ENCODE data around the gene CGB5.
"Not testable (repeated sequence)": the region's sequence is repeated elsewhere in the genome, so short reads cannot be mapped to it uniquely, and the experiment has no call there.

The CGB5 gene

DNA sequence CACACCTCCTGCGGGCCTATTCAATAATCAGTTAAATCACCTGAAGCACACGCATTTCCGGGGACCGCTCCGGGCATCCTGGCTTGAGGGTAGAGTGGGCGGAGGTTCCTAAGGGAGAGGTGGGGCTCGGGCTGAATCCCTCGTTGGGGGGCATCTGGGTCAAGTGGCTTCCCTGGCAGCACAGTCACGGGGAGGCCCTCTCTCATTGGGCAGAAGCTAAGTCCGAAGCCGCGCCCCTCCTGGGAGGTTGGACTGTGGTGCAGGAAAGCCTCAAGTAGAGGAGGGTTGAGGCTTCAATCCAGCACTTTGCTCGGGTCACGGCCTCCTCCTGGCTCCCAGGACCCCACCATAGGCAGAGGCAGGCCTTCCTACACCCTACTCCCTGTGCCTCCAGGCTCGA lies at the start of gene CGB5:
Gene CGB5 (plus strand): TSS at position 301 of the 400 bp plus-strand sequence. CDS start 362 bp downstream, outside the sequence.
- not testable (repeated sequence) for H3K4me3 ChIP-seq (ENCODE audit: low read length); H2AFZ ChIP-seq (ENCODE audit: low read depth, low read length); H3K4me1 ChIP-seq (ENCODE audit: insufficient read depth, low read length); H3K9me3 ChIP-seq (ENCODE audit: low read length); H3K27me3 ChIP-seq (ENCODE audit: insufficient read depth, low read length); H3K36me3 ChIP-seq (ENCODE audit: insufficient read depth, low read length)

DNA sequence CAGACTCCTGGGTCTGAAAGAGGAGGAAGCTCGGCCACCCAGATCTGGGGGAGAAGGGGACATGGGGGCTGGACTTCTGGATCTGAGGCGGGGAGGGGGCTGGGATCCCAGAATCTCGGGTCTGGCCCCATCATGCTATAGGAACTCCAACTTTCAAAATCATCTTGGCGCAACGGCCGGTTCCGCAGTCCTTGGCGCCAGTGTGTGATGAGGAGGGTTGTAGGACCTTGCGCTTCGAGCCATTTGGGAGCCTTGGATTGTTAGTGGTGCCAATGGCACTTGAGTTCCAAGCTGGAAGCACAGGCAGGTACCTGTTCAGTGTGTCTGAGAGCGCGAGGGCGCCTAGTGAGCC lies 49.6 kb upstream of the CGB5 start:
- Histone ChIP-seq H3K4me1 (ENCODE audit: insufficient read depth, low read length) (peaks cover 17% of the 10 kb centered on the region), H2AFZ (ENCODE audit: low read depth, low read length) (no peak overlapping the region), H3K4me3 (ENCODE audit: low read length) (peak overlapping the region; percentile 74), H3K27me3 (ENCODE audit: insufficient read depth, low read length) (no peaks in the 10 kb centered on the region), H3K36me3 (ENCODE audit: insufficient read depth, low read length) (no peaks in the 10 kb centered on the region), H3K9me3 (ENCODE audit: low read length) (no peaks in the 10 kb centered on the region)

DNA sequence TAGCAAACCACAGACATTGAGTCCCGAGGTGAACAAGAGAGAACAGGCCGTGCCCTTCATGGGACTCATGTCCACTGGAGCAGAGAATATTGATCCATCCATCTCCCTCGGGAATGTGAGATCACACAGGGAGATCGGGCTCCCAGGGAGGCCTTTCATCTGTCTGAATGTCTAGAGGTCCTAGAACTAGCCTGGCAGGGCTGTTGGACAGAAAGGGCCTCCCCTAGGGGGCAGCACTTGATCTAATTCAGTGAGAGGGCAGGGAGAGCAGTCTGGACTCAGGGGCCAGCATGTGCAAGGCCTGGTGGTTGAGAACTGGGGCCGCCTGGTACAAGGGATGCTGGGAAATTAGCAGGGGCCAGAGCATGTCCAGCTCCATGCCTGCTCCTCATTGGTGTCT lies 45.7 kb upstream of the CGB5 start:
- Histone ChIP-seq H3K27me3 (ENCODE audit: insufficient read depth, low read length) (no peaks in the 10 kb centered on the region), H3K4me1 (ENCODE audit: insufficient read depth, low read length) (peaks cover 10% of the 10 kb centered on the region), H3K4me3 (ENCODE audit: low read length) (no peak overlapping the region), H3K36me3 (ENCODE audit: insufficient read depth, low read length) (peaks cover 5% of the 10 kb centered on the region), H2AFZ (ENCODE audit: low read depth, low read length) (no peak overlapping the region), H3K9me3 (ENCODE audit: low read length) (no peaks in the 10 kb centered on the region)

DNA sequence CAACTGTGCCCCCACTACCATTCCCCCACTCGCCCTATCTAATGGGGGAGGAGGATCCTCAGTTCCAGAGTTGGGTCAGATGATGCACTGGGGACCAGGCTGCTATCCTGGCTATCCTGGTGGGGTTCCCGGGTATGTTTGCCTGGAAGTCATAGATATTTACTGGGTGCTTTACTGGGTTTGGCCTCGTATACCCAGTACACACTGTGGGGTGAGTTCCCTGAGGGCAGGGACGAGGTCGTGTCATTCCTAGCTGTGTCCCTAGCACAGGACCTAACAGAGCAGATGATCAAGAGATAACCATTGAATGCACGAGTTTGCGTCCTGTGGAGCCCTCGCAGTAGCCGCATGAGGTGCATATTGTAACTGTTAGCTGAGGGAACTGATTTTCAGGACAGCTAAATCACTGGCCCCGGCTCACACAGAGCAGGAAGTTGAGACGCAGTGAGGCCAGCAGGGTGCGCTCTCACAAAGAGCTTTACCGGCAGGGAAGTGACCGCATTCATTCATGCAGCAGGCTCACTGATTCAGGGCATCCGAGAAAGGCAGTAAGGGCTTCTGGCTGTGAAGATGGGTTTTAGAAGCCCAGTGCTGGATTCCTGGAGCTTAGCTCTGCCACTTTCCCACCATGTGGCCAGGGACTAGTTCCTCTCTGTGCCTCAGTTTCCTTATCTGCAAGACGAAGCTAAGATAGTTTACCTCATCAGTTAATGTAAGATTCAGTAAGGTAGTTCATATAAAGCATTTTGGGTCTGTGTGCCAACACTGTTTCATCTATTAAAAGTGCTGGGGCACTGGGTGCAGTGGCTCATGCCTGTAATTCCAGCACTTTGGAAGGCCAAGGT lies 43.9 kb upstream of the CGB5 start:
- H3K36me3 ChIP-seq (ENCODE audit: insufficient read depth, low read length), result peaks cover 20% of the 10 kb centered on the region
- H2AFZ ChIP-seq (ENCODE audit: low read depth, low read length), result no peak overlapping the region
- peaks cover 4% of the 10 kb centered on the region for H3K4me1 ChIP-seq (ENCODE audit: insufficient read depth, low read length)
- no peaks in the 10 kb centered on the region for H3K27me3 ChIP-seq (ENCODE audit: insufficient read depth, low read length)
- H3K4me3 ChIP-seq (ENCODE audit: low read length), result no peak overlapping the region
- no peaks in the 10 kb centered on the region for H3K9me3 ChIP-seq (ENCODE audit: low read length)

DNA sequence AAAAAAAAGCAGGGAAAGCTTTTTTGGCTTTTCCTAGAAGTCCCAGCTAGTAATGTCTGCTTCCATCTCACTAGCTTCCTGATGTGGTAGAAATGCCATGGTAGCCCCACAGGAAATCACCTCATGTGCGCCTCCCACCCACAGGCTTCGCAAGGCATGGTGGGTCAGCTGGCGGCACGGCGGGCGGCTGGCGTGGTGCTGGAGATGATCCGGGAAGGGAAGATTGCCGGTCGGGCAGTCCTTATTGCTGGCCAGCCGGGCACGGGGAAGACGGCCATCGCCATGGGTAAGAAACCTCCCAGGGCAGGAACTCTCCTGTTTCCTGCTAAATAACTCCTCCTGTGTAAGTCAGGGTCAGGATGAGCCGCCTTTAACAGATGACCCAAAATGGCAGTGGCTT lies 39.5 kb upstream of the CGB5 start:
- H3K36me3 ChIP-seq (ENCODE audit: insufficient read depth, low read length), result peaks cover 44% of the 10 kb centered on the region
- H3K4me3 ChIP-seq (ENCODE audit: low read length), result no peak overlapping the region
- no peak overlapping the region for H2AFZ ChIP-seq (ENCODE audit: low read depth, low read length)

DNA sequence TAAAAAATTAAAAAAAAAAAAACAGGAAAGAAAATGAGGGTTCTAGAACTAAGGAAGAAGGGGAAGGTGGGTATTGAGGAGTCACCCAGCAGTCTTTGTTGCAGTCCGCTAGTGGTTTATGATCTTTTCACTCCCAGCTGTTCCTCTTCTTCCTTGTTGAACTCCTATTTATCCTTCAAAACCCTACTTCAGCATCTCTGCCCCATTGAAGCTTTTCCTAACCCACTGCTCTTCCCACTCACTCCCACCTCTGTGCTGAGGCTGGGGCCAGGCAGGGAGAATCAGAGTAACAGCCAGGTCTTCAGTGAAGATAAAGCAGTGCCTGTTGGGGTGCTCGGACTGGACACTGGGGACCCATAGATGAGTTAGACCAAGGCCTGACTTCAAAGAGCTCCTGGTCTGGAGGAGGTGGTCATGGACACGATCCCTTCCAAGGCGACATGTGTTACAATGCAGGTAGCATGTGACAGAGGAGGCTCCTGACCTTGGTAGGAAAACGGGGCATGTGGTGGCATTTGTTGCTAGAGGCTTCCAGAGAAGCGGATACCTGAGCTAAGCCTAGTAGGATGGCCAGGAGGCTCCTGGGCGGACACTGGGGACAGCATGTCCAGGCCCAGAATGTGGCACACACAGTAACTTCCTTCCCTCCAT lies 38.6 kb upstream of the CGB5 start:
- no peak overlapping the region for H3K4me3 ChIP-seq (ENCODE audit: low read length)
- no peak overlapping the region for H2AFZ ChIP-seq (ENCODE audit: low read depth, low read length)
- no peaks in the 10 kb centered on the region for H3K27me3 ChIP-seq (ENCODE audit: insufficient read depth, low read length)
- H3K36me3 ChIP-seq (ENCODE audit: insufficient read depth, low read length), result peaks cover 51% of the 10 kb centered on the region
- no peaks in the 10 kb centered on the region for H3K4me1 ChIP-seq (ENCODE audit: insufficient read depth, low read length)
- H3K9me3 ChIP-seq (ENCODE audit: low read length), result no peaks in the 10 kb centered on the region

More for the DNA sequence above, 39.5 kb upstream of the CGB5 start:
- Histone ChIP-seq H3K27me3 (ENCODE audit: insufficient read depth, low read length) (no peaks in the 10 kb centered on the region), H3K9me3 (ENCODE audit: low read length) (no peaks in the 10 kb centered on the region), H3K4me1 (ENCODE audit: insufficient read depth, low read length) (no peaks in the 10 kb centered on the region)

DNA sequence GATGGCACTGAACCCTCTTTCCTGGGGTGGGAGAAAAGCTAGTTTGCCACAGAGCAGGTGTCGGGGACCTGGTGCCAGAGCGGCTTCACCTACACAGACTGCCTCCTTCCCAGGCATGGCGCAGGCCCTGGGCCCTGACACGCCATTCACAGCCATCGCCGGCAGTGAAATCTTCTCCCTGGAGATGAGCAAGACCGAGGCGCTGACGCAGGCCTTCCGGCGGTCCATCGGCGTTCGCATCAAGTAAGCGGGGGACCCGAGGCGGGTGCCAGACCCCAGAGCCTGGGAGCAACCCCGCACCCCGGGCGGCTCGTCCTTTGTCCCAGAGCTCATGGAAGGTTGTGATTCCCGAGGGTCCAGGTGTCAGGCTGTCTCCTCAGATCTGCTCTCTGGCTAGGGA lies 36.7 kb upstream of the CGB5 start:
- H2AFZ ChIP-seq (ENCODE audit: low read depth, low read length), result no peak overlapping the region
- H3K4me3 ChIP-seq (ENCODE audit: low read length), result no peak overlapping the region
- H3K4me1 ChIP-seq (ENCODE audit: insufficient read depth, low read length), result no peaks in the 10 kb centered on the region
- H3K9me3 ChIP-seq (ENCODE audit: low read length), result no peaks in the 10 kb centered on the region
- no peaks in the 10 kb centered on the region for H3K27me3 ChIP-seq (ENCODE audit: insufficient read depth, low read length)
- peaks cover 65% of the 10 kb centered on the region for H3K36me3 ChIP-seq (ENCODE audit: insufficient read depth, low read length)

DNA sequence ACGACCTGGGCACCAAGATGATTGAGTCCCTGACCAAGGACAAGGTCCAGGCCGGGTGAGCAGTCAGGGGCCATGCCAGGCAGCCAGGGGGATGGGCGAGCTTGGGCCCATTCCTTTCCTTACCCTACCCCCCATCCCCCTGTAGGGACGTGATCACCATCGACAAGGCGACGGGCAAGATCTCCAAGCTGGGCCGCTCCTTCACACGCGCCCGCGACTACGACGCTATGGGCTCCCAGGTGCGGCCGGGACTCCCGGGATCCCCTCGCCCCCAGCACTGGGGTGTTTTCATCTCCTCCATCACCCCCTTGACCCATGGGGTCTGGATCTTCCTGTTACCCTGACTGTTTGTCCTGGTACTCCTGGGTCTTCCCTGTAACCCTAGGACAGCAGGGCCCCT lies 33.8 kb upstream of the CGB5 start:
- no peak overlapping the region for H2AFZ ChIP-seq (ENCODE audit: low read depth, low read length)
- no peaks in the 10 kb centered on the region for H3K9me3 ChIP-seq (ENCODE audit: low read length)
- H3K4me3 ChIP-seq (ENCODE audit: low read length), result no peak overlapping the region
- H3K36me3 ChIP-seq (ENCODE audit: insufficient read depth, low read length), result peaks cover 67% of the 10 kb centered on the region
- no peaks in the 10 kb centered on the region for H3K4me1 ChIP-seq (ENCODE audit: insufficient read depth, low read length)
- H3K27me3 ChIP-seq (ENCODE audit: insufficient read depth, low read length), result no peaks in the 10 kb centered on the region

DNA sequence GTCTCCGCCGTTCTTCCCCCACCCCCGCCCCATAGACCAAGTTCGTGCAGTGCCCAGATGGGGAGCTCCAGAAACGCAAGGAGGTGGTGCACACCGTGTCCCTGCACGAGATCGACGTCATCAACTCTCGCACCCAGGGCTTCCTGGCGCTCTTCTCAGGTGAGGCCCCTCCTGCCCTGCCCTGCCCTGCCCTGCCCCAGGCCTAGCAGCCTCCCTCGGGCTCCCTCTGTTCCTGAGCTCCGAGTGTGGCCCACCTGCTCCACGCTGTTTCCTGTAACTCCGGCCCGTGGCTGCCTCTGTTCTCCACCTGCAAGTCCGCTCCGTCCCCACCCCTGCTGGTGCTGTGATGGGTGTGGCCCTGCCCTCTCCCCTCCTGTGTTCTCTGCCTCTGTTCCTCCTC lies 33.2 kb upstream of the CGB5 start:
- peaks cover 67% of the 10 kb centered on the region for H3K36me3 ChIP-seq (ENCODE audit: insufficient read depth, low read length)
- no peak overlapping the region for H2AFZ ChIP-seq (ENCODE audit: low read depth, low read length)
- no peaks in the 10 kb centered on the region for H3K9me3 ChIP-seq (ENCODE audit: low read length)
- H3K4me3 ChIP-seq (ENCODE audit: low read length), result no peak overlapping the region
- no peaks in the 10 kb centered on the region for H3K4me1 ChIP-seq (ENCODE audit: insufficient read depth, low read length)
- no peaks in the 10 kb centered on the region for H3K27me3 ChIP-seq (ENCODE audit: insufficient read depth, low read length)

DNA sequence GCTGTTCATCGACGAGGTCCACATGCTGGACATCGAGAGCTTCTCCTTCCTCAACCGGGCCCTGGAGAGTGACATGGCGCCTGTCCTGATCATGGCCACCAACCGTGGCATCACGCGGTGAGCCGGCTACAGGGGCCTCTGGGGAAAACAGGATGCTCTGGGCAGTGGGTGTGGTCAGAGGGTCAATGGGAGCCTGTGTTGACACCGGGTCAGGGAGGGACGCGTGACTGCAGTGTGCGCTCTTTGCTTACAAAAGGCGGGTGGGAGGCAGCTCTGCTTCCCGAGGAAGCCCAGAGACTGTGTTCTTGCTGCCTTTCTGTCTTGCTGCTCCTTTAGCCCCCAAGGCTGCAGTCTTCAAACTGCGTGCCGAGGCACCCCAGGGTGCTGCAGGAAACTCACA lies 32.5 kb upstream of the CGB5 start:
- Histone ChIP-seq H3K36me3 (ENCODE audit: insufficient read depth, low read length) (peaks cover 69% of the 10 kb centered on the region), H3K4me1 (ENCODE audit: insufficient read depth, low read length) (no peaks in the 10 kb centered on the region), H3K27me3 (ENCODE audit: insufficient read depth, low read length) (no peaks in the 10 kb centered on the region), H2AFZ (ENCODE audit: low read depth, low read length) (no peak overlapping the region), H3K9me3 (ENCODE audit: low read length) (peaks cover 5% of the 10 kb centered on the region), H3K4me3 (ENCODE audit: low read length) (no peak overlapping the region)

DNA sequence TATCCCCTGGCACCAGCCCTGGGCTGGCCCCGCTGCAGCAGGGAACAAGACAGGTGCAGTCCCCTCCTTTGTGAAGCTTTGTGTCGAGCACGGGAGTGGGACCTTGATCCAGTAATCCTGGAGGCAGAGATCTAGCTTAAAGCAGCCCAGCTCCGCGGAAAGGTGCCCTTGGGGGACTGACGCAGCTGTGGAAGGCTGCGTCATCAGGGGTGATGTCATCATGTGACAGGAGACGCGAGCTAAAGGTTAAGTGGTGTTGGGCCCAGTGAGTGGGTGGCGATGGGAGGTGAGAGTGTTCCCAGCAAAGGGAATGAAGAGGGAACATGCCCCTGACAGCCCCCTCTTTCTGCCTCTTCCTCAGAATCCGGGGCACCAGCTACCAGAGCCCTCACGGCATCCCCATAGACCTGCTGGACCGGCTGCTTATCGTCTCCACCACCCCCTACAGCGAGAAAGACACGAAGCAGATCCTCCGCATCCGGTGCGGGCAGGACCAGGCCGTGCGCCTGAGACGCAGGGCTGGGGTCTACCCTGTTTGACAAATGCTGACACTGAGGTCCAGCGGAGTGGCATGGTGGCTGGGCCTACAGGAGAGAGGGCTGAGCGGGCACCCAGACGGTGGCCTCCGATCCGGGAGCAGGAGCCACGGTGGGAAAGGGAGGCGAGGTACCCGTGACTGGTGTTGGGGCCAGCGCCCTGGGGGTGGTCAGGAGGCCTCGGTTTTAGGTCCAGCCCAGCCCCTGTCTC lies 29.4 kb upstream of the CGB5 start:
- Histone ChIP-seq H3K4me1 (ENCODE audit: insufficient read depth, low read length) (no peaks in the 10 kb centered on the region), H3K9me3 (ENCODE audit: low read length) (peaks cover 16% of the 10 kb centered on the region), H3K36me3 (ENCODE audit: insufficient read depth, low read length) (peaks cover 65% of the 10 kb centered on the region), H3K4me3 (ENCODE audit: low read length) (no peak overlapping the region), H3K27me3 (ENCODE audit: insufficient read depth, low read length) (no peaks in the 10 kb centered on the region), H2AFZ (ENCODE audit: low read depth, low read length) (no peak overlapping the region)

DNA sequence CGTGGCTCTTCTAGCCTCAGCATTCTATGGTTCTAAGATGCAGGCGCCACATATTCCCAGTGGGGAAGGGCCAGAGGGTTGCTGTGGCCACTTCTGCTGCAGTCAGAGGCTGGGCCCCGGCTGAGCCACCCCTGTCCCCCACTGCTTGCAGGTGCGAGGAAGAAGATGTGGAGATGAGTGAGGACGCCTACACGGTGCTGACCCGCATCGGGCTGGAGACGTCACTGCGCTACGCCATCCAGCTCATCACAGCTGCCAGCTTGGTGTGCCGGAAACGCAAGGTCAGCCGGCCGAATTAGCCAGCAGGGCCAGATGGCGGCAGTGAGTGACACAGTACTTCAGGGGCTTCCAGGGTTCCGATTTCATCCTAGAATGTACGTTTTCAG lies 28.8 kb upstream of the CGB5 start:
- H3K27me3 ChIP-seq (ENCODE audit: insufficient read depth, low read length), result no peaks in the 10 kb centered on the region
- H3K4me3 ChIP-seq (ENCODE audit: low read length), result no peak overlapping the region
- no peak overlapping the region for H2AFZ ChIP-seq (ENCODE audit: low read depth, low read length)
- peaks cover 61% of the 10 kb centered on the region for H3K36me3 ChIP-seq (ENCODE audit: insufficient read depth, low read length)
- peaks cover 16% of the 10 kb centered on the region for H3K9me3 ChIP-seq (ENCODE audit: low read length)
- H3K4me1 ChIP-seq (ENCODE audit: insufficient read depth, low read length), result no peaks in the 10 kb centered on the region

DNA sequence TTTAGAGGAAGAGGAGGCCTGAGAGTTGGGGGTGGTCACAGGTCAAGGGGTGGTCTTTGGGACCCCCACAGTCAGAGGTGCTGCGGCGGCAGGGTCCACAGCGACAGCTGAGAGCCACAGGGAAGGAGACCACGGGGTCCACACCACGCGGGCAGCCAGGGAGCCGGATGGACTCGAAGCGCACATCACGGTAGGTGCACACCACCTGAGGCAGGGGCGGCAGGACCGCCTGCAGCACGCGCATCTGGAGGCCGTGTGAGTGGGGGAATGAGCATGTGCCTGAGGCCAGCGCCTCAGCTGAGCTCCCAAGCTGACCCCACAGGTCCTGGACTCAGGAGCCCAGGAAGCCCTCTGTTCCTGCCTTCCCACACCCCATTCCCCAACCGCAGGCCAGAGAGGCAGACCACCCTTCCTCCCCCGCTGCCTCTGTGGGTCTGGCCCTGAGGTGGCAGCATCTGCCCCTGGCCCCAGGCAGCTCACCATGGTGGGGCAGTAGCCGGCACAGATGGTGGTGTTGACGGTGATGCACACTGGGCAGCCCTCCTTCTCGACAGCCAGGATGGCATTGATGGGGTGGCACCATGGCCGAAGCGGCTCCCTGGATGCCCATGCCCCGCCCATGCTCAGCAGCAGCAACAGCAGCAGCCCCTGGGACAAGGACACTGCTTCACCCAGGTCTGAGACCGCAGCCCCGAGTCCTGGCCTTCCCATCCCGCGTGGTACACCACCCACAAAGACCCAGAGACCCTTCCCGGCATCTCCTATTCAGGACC lies 27.4 kb upstream of the CGB5 start:
- H3K4me3 ChIP-seq (ENCODE audit: low read length), result no peak overlapping the region
- H3K9me3 ChIP-seq (ENCODE audit: low read length), result peaks cover 16% of the 10 kb centered on the region
- no peak overlapping the region for H2AFZ ChIP-seq (ENCODE audit: low read depth, low read length)
- H3K4me1 ChIP-seq (ENCODE audit: insufficient read depth, low read length), result peaks cover 3% of the 10 kb centered on the region
- H3K36me3 ChIP-seq (ENCODE audit: insufficient read depth, low read length), result peaks cover 48% of the 10 kb centered on the region
- no peaks in the 10 kb centered on the region for H3K27me3 ChIP-seq (ENCODE audit: insufficient read depth, low read length)
